Colon (tissue), 2 donors: ENCODE results near the gene MYADML2.

Source experiments
- FAIRE-seq: peaks from 2 replicates; lab custom pipeline; 2012; peaks lifted over from hg19 to GRCh38; lab: Jason Lieb, UNC
- donor health status: control.
- donor health status: control.

Gene MYADML2

DNA sequence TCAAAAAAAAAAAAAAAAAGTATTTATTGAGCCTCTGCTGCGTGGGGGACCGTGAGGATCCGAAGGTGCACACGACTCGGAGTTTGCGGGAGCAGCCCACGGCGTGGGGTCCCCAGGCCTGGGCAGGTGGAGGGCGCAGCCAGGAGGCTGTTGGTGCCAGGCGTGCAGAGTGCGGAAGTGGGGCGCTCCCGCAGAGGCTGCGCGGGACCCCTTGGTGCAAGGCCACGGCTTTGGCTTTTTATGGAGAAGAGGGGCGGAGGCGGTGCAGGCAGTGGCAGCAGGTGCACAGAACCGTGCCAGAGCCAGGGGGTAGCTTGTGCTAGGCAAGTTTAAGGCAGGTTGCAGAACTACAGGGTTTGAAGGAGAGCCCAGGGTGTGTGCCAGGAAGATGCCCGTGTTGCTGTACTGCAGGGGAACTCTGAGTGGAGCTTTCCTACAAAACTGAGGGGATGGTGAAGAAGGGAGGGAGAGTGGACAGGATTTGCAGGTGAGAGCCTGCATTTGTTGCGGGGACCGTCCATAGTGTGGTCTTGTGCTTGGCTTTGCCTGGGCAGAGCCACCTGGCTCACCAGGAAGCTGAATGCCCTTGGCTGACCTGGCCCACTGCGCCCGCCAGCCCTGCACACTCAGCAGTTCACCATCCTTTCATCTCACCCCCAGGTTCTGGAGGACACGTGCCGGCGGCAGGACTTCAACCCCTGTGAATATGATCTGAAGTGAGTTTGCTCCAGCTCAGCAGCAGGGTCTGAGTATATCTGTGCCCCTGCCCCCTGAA is 31.7 kb upstream of the MYADML2 start:
- FAIRE-seq: no peak

- no peak for FAIRE-seq
Observed at GRCh38 chr17:81977211-81977808, 30.3 kb upstream of the MYADML2 start, which contains the start of gene ASPSCR1. Gene ASPSCR1 (plus strand): TSS chr17:81977629. CDS start chr17:81977647, 18 bp downstream.

- FAIRE-seq: no peak
Observed at GRCh38 chr17:81976332-81977210, 29.5 kb upstream of the MYADML2 start.

DNA sequence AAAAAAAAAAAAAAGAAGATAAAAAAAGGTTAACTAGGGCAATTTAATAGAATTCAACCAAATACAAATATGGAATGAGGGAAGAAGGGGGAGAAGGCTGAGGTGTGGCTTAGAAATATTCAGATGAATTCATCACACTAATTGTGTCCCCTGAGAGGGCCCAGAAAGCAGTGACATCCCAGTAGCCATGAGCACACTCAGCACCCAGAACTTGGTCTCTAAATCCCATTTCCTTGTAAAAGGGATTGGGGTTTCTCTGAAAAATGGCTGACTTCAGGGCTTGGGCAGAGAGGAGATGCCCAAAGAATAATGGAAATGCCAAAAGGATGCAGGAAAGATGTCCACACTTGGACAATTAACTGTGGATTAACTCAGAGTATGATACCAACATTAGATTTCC is 26.4 kb upstream of the MYADML2 start:
- FAIRE-seq: no peak

DNA sequence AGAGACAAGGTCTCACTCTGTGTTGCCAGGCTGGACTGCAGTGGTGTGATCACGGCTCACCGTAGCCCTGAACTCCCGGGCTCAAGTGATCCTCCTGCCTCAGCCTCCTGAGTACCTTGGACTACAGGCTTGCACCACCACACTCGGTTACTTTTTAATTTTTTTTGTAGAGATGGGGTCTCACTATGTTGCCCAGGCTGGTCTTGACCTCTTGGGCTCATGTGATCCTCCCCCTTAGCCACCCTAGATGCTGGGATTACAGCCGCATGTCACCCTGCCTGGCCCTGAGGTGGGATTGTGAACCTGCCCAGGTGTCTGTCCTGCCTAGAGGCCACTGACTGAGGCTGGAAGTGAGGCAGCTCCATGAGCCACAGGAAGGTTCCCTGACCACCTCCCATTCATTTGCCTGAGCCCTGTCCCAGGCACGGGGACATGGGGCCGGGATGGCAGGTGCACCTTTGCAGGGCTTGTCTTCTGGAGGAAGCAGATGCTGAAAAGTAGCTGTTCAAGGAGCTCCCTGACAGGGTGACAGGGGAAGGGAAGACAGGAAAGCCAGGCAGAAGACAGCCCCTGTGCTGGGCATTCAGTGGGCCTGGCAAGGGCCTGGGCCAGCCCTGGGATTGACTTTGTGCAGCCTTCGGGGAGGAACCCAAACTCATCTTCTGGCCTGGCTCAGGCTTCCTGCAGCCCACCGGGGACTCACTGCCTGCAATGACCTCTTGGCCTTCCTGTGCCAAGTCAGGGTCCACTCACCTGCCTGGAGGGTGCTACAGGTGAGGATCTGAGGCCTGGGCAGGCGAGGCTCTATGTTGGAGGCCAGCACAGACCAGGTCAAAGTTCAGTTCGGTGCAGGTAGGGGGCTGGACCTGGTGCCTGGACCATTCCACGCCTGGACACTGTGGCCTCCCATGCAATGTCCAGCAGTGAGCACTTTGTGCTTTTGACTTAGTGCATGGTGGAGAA is 22.1 kb upstream of the MYADML2 start:
- no peak for FAIRE-seq

DNA sequence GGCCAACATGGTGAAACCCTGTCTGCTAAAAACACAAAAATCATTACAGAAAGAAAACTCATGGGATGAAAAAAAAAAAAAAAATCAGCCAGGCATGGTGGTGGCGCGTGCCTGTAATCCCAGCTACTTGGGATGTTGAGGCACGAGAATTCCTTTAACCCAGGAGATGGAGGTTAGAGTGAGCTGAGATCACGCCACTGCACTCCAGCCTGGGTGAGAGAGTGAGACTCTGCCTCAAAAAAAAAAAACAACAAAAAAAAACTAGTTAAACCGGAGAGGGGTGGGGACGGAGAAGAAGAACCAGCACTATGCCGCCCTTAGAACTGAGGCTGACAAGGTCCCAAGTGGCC is 21.3 kb upstream of the MYADML2 start:
- FAIRE-seq: no peak

DNA sequence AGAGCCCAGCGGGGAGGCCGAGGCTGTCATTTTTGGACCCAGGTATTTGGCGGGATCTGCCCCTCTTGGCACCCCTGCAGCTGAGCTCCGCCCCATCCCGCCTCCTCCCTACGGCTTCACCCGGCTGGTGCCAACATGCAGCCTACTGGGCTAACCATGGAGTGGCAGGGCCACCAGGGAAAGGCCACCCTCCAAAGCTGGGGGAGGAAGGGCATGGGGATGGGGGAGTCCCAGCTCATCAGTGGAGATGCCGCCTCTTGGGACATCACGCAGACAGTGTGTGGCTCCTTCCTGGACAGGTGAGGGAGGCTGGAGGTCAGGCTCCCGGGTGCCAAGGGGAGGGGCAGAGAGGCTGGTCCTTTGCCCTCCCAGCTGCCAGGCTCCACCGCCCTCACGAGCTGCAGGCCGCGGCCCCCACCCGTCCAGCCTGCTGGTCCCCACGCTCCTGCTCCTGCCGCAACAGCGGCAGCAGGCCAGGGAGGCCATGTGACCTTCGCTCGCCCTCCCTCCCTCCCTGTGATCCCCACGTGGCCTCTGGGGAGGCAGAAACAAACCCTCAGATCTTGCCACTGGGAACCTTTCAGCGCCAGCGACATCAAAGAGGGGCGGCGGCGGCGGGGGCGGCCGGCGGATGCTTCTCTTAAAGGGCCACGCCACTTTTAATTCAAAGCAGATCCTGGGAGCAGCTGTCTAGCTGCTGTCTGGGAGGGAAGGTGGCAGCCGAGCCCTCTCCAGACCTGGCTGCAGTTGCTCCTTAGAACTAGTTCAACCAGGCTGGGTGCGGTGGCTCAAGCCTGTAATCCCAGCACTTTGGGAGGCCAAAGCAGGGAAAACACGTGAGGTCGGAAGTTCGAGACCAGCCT is 20.7 kb upstream of the MYADML2 start:
- FAIRE-seq: no peak

DNA sequence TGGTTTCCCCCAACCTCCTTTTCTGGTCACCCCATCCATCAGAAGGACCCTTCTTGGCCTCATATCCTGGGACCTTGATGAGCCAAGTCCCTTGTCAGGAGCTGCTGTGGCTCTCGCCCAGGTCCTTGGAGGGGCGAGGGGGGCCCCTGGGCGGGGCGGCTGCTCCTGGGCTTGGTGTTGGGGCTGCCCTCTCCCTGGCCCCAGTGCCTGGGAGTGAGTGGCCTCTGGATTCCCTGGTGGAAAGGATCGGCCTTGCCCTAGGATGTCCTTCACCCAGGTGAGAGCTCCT is 20.2 kb upstream of the MYADML2 start:
- FAIRE-seq: no peak

DNA sequence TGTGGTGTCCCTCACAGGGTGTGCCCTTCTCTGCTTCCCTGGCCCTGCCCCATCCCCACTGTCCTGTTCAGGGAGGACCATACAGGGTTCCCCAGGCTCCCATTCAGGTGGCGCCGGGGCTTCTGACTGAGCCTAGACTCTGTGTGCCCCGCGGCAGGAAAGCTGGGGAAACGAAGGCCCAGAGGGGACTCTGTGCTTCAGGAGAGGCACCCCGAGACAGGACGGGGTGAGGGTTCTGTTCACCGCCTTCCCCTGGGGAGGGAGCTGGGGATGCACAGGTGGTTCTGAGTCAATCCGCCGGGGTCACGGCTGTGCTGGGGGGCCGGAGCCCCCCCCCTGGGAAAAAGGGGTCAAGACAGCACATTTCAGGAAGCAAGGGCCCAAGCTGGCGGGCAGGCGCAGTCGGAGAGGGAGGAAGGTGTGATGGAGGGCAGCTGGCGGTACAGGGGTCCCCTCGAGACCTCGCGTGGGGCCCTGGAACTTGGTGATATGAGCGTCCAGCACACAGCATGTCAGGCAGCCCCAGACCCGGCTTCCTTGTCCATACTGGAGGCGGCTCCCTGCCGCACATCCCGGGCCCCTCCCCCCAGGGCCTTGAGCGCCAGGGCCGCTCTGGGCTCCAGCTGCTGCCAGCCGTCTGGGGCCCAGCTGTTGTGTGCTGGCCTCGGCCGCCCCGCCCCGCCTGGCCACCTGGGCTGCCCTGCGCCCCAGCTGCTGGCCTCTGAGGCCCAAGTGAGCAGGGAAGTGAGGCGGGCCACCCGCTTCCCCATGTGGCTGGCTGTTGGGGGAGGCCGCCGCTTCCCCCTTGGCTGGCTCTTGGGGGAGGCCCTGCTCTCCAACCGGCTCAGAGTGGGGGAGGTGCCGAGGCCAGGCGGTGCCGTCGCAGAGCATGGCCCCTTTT is 19.6 kb upstream of the MYADML2 start:
- no peak for FAIRE-seq

- FAIRE-seq: no peak
Observed at GRCh38 chr17:81964081-81964849, 17.2 kb upstream of the MYADML2 start.

DNA sequence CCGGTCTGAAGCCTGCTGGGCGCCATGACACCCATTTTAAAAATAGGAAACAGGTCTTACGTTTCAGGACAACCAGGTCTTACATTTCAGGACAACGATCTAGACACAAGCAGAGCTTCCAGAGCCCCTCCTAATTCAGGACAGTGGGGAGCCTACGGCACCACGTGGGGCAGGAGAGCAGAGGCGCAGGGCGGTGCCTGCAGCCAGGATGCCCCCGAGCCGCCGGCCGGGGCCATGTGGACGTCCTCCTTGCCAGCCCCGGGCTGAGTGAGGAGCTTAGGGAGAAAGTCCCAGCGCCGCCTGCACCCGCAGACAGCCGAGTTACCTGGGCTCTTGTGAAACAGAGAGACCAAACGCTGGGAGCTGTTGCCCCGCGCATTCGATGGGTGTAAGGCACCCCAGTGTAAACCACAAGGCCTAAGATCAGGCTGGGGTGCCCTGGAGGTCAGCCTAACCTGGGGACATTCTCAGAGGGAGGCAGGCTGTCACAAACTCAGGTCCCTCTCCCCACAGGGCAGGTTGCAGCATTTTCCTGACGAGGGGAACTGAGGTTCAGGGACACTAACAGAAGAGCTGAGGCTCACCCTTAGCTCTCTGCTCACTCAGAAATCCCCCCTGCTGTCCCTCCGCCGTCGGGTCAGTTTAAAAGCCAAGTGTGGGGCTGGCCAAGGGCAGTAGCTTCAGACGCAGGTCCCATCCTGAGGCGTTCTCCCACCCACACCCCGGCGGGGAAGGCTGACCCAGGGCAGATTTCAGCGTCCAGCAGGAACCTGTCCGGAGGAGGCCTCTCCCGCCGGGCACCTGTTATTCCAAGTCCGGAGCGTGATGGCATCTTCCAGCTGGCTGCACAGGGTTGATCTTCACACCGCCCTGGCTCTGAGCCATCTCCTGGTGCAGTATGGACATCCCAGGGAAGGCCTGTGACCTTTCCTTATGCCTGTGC is 15.7 kb upstream of the MYADML2 start:
- no peak for FAIRE-seq

DNA sequence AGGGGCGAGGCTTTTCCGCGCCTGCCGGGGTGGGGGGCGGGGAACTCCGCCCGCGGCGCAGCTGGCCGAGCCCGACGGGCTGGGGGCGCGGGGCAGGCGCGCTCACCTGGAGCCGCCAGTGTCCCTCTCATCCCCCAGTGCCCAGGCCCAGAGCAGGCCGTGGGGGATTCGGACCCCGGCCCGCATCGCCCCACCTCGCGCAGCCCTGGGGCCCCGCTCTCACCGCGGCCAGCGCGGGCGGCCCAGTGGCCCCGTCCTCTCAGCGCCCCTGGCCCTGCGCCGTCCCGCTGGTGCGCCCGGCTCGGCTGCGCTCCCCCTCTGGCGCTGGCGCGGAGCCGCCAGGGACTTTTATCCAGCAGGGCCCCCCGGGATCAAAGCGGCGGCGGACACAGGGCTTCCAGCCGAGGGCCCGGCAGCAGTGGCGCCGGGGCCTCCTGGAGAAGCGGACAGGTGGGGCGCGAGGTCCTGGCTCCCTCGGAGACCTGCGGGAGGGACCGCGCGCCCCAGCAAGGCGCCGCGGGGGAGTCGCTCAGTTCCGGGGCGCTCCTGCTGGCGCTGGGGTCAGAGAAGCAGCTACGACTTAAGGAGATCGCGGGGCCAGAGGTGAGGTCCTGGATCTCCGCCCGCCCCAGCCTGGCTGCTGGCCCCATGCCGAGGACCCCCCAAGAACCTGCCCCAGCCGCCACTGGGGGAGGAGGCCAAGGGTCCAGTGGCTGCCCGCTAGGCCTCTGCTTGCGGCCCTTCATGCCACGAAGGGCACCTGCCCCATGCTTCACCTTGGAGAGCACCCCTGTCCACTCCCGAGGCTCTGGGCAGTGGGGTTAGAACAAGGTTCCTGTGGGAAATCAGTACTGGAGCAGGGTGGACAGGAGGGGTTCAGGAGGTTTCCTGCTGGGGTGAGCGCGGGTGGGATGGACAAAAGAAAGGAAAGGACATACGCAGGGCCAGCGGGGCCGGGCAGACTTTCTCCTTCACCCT is 14.8 kb upstream of the MYADML2 start:
- FAIRE-seq: no peak

DNA sequence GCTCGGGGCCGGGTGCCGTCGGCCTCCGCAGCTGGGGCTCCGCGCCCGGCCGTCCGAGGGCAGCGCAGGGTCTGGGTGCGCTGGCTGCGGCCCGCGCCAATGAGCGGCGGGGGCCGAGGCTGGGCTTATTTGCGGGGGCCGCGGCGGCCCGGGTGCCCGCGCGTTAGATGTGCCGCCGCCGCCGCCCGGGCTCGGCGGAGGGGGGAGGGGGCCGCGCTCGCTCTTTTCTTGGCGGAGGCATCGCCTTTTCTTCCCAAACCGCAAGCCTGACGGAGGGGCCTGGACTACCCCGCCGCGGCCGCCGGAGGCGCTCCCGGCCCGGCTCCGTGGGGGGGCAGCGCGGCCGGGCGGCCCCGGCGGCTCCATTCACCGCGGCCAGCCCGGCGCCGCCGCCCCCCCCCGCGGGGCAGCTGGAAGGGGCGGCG is 14.1 kb upstream of the MYADML2 start, which contains the start of gene NOTUM:
Gene NOTUM (minus strand): TSS at position 101 of the 425 bp plus-strand sequence. CDS start 278 bp downstream, outside the sequence.
- no peak for FAIRE-seq

- no peak for FAIRE-seq
Observed at GRCh38 chr17:81960130-81960958, 13.3 kb upstream of the MYADML2 start.

GRCh38 chr17:81959362-81960129 is 12.5 kb upstream of the MYADML2 start:
- no peak for FAIRE-seq
